ENCODE data around the gene ATXN2L.

ATXN2L gene

DNA sequence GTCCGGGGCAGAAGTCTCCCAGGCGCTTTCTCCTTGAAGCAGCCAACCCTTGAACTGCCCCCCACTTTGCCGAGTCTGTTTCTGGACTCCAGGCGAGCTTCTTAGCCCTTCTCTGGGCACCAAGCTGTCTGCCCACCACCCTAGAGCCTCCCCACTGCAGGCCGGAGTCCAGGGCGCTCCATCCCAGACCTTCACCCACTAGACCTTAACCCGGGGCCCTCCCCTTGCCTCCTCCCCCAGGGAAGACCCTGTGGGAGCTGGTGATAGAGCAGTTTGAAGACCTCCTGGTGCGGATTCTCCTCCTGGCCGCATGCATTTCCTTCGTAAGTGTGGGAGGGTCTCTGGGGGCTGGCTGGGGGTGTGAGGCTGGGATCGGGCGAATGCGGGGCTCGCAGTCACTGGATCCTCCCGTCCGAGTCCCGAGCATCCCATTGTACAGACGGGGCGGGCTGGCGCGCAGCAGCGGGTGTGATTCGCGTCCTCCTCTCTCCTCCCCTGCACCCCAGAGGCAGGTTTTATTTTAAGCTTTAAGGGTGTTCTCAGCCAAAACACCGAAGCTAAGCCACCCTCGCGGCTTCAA is 56.6 kb downstream of the ATXN2L start (continued):
- TF ChIP-seq ZSCAN30 (tag by site-specific recombination; IDR thresholded peaks at IDR 0.05) = peak; percentile 47; the same call in 1 of the 2 replicates
- TF ChIP-seq PRDM4 (tag by site-specific recombination; IDR thresholded peaks at IDR 0.05) = no peak
- peak; percentile 68 for TF ChIP-seq ZBTB8A (tag by site-specific recombination; IDR thresholded peaks at IDR 0.05)
- peak; percentile 76 for TF ChIP-seq GLIS1 (tag by site-specific recombination; IDR thresholded peaks at IDR 0.05)
- peak; percentile 69; the same call in 1 of the 2 replicates for TF ChIP-seq ZNF777 (tag by site-specific recombination; IDR thresholded peaks at IDR 0.05; ENCODE audit: borderline replicate concordance)
- peak; percentile 17; the same call in 1 of the 2 replicates for TF ChIP-seq ZNF341 (tag by site-specific recombination; IDR thresholded peaks at IDR 0.05; ENCODE audit: low read depth)
- TF ChIP-seq PATZ1 (tag by site-specific recombination; IDR thresholded peaks at IDR 0.05) = peak; percentile 72
- TF ChIP-seq BCL11B (tag by site-specific recombination; IDR thresholded peaks at IDR 0.05; ENCODE audit: low read depth) = no peak
- TF ChIP-seq ZNF561 (tag by site-specific recombination; IDR thresholded peaks at IDR 0.05; ENCODE audit: borderline replicate concordance) = no peak
- TF ChIP-seq ZNF600 (tag by site-specific recombination; IDR thresholded peaks at IDR 0.05) = 0 out of 2 replicates have a peak, but pooled peaks have one; percentile 29
- TF ChIP-seq ZFHX2 (tag by site-specific recombination; conservative IDR thresholded peaks at IDR 0.05) = peak; percentile 40

GRCh38 chr16:28879841-28880588 is 57.2 kb downstream of the ATXN2L start:
- H3K27ac ChIP-seq (ENCODE audit: extremely low read depth, low read depth, low read length) = peak overlapping the region; percentile 67; the same call in 1 of the 2 replicates
- no peaks in the 10 kb centered on the region for H3K9me3 ChIP-seq (ENCODE audit: control insufficient read depth, insufficient read depth, low read depth, low read length)
- POLR2A ChIA-PET = interaction anchor here (0.5 to 2.5 kb wide), 11 partner anchors 16 to 71 kb away, joined by 3 to 13 read pairs (median 8); partner anchors contain the start of genes ATXN2L, NFATC2IP, SH2B1 and TUFM
- H3K4me1 ChIP-seq (ENCODE audit: control insufficient read depth, insufficient read depth, low read length) = peaks cover 11% of the 10 kb centered on the region
- CTCF ChIA-PET = interaction anchor here (0.6 to 2.1 kb wide), 5 partner anchors 32 to 1152 kb away, joined by 3 to 10 read pairs (median 3); no protein-coding TSS in a partner anchor
- peaks cover 0 to 5% of the 10 kb centered on the region in 2 experiments; a peak in 1 of 3 replicates for H3K36me3 ChIP-seq (ENCODE audit: control insufficient read depth in 2 of 2, insufficient read depth in 1 of 2, low read length in 2 of 2)
- H3K4me3 ChIP-seq (ENCODE audit: low read depth, low read length) = peak overlapping the region; percentile 62
- TF ChIP-seq ZNF777 (tag by site-specific recombination; IDR thresholded peaks at IDR 0.05; ENCODE audit: borderline replicate concordance) = 0 out of 2 replicates have a peak, but pooled peaks have one; percentile 38
- peak; percentile 73; the same call in 1 of the 2 replicates for TF ChIP-seq ZNF561 (tag by site-specific recombination; IDR thresholded peaks at IDR 0.05; ENCODE audit: borderline replicate concordance)
- peak; percentile 83 for TF ChIP-seq ZBTB17 (tag by site-specific recombination; IDR thresholded peaks at IDR 0.05)
- no peak for TF ChIP-seq ZNF169 (tag by site-specific recombination; IDR thresholded peaks at IDR 0.05)
- no peak for TF ChIP-seq OVOL3 (tag by site-specific recombination; IDR thresholded peaks at IDR 0.05)
- TF ChIP-seq BCL11A (tag by site-specific recombination; IDR thresholded peaks at IDR 0.05; ENCODE audit: low read depth) = 0 out of 2 replicates have a peak, but pooled peaks have one; percentile 48
- TF ChIP-seq ZNF112 (tag by site-specific recombination; IDR thresholded peaks at IDR 0.05) = no peak
- TF ChIP-seq GLIS2 (tag by site-specific recombination; IDR thresholded peaks at IDR 0.05) = peak; percentile 92
- TF ChIP-seq ZBTB21 (tag by site-specific recombination; IDR thresholded peaks at IDR 0.05) = no peak
- TF ChIP-seq IKZF3 (tag by site-specific recombination; IDR thresholded peaks at IDR 0.05) = peak; percentile 81
- TF ChIP-seq ZNF654 (tag by site-specific recombination; IDR thresholded peaks at IDR 0.05; ENCODE audit: low read depth) = no peak
- TF ChIP-seq ZNF513 (tag by site-specific recombination; IDR thresholded peaks at IDR 0.05) = peak; percentile 54
- TF ChIP-seq SP2 (tag by site-specific recombination; IDR thresholded peaks at IDR 0.05) = peak; percentile 79
- TF ChIP-seq SP7 (tag by site-specific recombination; IDR thresholded peaks at IDR 0.05) = peak; percentile 87
- peak; percentile 50 for TF ChIP-seq KLF9 (tag by site-specific recombination; IDR thresholded peaks at IDR 0.05; ENCODE audit: low read depth)
- peak; percentile 43; the same call in 1 of the 2 replicates for TF ChIP-seq ZNF391 (tag by site-specific recombination; IDR thresholded peaks at IDR 0.05; ENCODE audit: borderline replicate concordance, low read depth)
- TF ChIP-seq ZSCAN16 (tag by site-specific recombination; IDR thresholded peaks at IDR 0.05) = no peak
- peak; percentile 86 for TF ChIP-seq SCRT2 (tag by site-specific recombination; IDR thresholded peaks at IDR 0.05)
- TF ChIP-seq GLIS1 (tag by site-specific recombination; IDR thresholded peaks at IDR 0.05) = peak; percentile 99
- TF ChIP-seq ZNF791 (tag by site-specific recombination; IDR thresholded peaks at IDR 0.05) = no peak
- TF ChIP-seq ZEB2 (tag by site-specific recombination; IDR thresholded peaks at IDR 0.05) = peak; percentile 74
- peak; percentile 77 for TF ChIP-seq WT1 (tag by site-specific recombination; IDR thresholded peaks at IDR 0.05)
